ENCODE data around the gene TNK1. TPM values are rescaled to one million over a fixed set of nuclear protein-coding genes. Genes with fewer than 3 reads are reported as not detected.
"Not testable (repeated sequence)": the region's sequence is repeated elsewhere in the genome, so short reads cannot be mapped to it uniquely, and the experiment has no call there.

Gene TNK1
- total RNA-seq, 4 donors from 2014 or later = 15.3 to 42.9 (median 20.7) TPM

DNA sequence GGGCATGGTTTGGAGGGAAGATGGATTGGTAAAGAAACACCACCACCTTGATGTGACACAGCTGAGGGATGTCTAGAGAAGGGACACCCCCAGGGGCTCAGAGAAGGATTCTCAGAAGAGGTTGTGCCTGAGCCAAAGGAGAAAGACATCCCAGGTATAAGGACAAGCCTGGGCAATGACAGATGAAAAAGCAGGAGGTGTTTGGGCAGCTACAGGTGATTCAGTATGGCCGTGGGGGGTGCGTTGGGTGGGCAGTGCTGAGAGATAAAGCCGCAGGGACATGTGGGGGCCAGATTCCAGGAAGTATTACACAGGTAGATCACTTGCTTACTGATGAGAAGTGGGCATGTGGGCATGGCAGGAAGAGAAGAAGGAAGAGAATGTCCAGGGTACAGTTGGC lies 19.0 kb upstream of the TNK1 start:
- WGBS = 59% methylated on average over 3 of the region's 3 CpGs
- Histone ChIP-seq H3K4me3 (no peak overlapping the region), H3K9me3 (no peaks in the 10 kb centered on the region), H3K4me1 (no peaks in the 10 kb centered on the region), H3K36me3 (no peaks in the 10 kb centered on the region), H3K27ac (no peak overlapping the region), H3K27me3 (no peaks in the 10 kb centered on the region)
- no peak for DNase-seq (ENCODE audit: low spot score in 2 of 2)
- no peak for TF ChIP-seq CTCF (IDR thresholded peaks at IDR 0.05)
- no peak for TF ChIP-seq POLR2AphosphoS5 (IDR thresholded peaks at IDR 0.05)
- no peak for TF ChIP-seq POLR2A (IDR thresholded peaks at IDR 0.05)
- TF ChIP-seq EP300 (IDR thresholded peaks at IDR 0.05) = no peak

DNA sequence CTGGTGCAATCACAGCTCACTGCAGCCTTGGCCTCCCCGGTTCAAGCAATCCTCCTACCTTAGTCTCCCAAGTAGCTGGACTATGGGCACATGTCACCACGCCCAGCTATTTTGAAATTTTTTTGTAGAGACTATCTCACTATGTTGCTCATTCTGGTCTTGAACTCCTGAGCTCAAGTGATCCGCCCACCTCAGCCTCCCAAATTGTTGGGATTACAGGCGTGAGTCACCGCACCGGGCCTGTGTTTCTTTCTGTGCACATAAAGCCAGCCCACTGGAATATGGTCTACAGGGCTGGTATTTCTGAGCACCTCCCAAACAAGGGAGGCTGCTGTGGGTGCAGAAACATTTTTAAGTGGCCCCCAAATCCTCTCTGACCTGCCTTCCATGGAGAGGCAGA lies 17.6 kb upstream of the TNK1 start:
- H3K36me3 ChIP-seq = no peaks in the 10 kb centered on the region

GRCh38 chr17:7365963-7366362 lies 14.9 kb upstream of the TNK1 start:
- not testable (repeated sequence) for DNase-seq (ENCODE audit: low spot score in 2 of 2); H3K9me3 ChIP-seq; H3K4me1 ChIP-seq; H3K4me3 ChIP-seq; H3K27me3 ChIP-seq; H3K27ac ChIP-seq; H3K36me3 ChIP-seq
- 89% methylated on average over 6 of the region's 7 CpGs for WGBS

More for the DNA sequence above, 17.6 kb upstream of the TNK1 start:
- WGBS = 86% methylated on average over 6 of the region's 6 CpGs
- Histone ChIP-seq H3K27me3 (no peaks in the 10 kb centered on the region), H3K4me3 (no peak overlapping the region), H3K9me3 (no peaks in the 10 kb centered on the region), H3K27ac (no peak overlapping the region), H3K4me1 (no peaks in the 10 kb centered on the region)
- TF ChIP-seq POLR2AphosphoS5 (IDR thresholded peaks at IDR 0.05) (no peak), POLR2A (IDR thresholded peaks at IDR 0.05) (no peak), EP300 (IDR thresholded peaks at IDR 0.05) (no peak), CTCF (IDR thresholded peaks at IDR 0.05) (no peak)
- no peak for DNase-seq (ENCODE audit: low spot score in 2 of 2)

DNA sequence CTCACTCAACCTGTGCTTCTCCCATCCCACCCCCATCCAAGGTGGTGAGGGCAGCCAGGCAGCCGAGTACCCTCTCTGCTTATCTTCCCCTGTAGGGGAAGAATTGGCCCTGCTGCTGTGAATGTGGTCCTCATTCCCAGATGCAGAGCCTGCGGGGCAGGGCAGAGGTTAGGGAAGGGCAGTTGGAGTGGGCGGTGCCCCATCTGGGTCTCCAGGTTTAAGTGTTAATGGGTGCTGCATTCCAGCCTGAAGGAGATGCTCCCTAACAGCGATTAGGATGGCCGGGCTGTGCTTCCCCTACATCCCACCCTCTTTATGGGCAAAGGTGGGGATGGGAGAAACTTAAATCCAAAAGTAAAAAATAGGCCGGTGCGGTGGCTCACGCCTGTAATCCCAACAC lies 13.8 kb upstream of the TNK1 start:
- Histone ChIP-seq H3K27ac (no peak overlapping the region), H3K36me3 (no peaks in the 10 kb centered on the region), H3K4me1 (no peaks in the 10 kb centered on the region), H3K4me3 (no peak overlapping the region), H3K27me3 (no peaks in the 10 kb centered on the region), H3K9me3 (no peaks in the 10 kb centered on the region)
- no peak for DNase-seq (ENCODE audit: low spot score in 2 of 2)
- TF ChIP-seq POLR2A (IDR thresholded peaks at IDR 0.05) (no peak), CTCF (IDR thresholded peaks at IDR 0.05) (no peak), POLR2AphosphoS5 (IDR thresholded peaks at IDR 0.05) (no peak), EP300 (IDR thresholded peaks at IDR 0.05) (no peak)
- WGBS = 96% methylated on average over 8 of the region's 8 CpGs

DNA sequence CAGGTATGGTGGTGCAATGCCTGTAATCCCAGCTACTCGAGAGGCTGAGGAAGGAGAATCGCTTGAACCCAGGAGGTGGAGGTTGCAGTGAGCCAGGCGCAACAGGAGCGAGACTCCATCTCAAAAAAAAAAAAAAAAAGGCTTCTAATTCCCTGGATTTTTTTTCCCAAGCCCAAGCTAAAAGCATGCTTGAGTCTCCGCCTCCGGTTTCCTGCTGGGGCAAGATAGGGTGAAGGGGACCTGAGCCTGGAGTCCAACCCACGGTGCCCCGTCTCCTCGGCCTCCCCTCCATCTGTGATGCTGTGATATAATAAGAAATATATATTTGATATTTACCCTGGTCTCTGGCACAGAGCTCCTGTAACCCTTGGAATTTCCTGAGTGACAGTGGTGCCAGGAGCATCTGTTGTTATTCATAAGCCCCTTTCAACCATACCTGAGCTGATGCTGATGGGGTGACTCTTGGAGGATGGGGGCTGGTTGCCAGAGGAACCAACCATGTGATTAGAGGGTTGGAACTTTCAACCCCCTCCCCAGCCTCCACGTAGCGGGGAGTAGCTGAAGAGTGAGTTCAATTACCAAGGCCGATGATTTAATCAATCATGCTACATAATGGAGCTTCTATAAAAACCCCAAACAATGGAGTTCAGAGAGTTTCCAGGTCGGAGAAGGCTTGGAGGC lies 12.8 kb upstream of the TNK1 start:
- Histone ChIP-seq H3K27me3 (no peaks in the 10 kb centered on the region), H3K27ac (no peak overlapping the region), H3K4me1 (no peaks in the 10 kb centered on the region), H3K4me3 (no peak overlapping the region), H3K36me3 (no peaks in the 10 kb centered on the region), H3K9me3 (no peaks in the 10 kb centered on the region)
- WGBS = 81% methylated on average over 13 of the region's 13 CpGs
- no peak for DNase-seq (ENCODE audit: low spot score in 2 of 2)
- TF ChIP-seq CTCF (IDR thresholded peaks at IDR 0.05) (no peak), POLR2A (IDR thresholded peaks at IDR 0.05) (no peak)

GRCh38 chr17:7368599-7368994 lies 12.3 kb upstream of the TNK1 start:
- not testable (repeated sequence) for DNase-seq (ENCODE audit: low spot score in 2 of 2); H3K9me3 ChIP-seq; H3K27me3 ChIP-seq; H3K27ac ChIP-seq; H3K4me1 ChIP-seq; H3K36me3 ChIP-seq; H3K4me3 ChIP-seq
- WGBS = 95% methylated on average over 5 of the region's 5 CpGs

Data from suprapubic skin (tissue), 4 donors.